RWPE1 (cell line): ENCODE measurements around the gene RPS5.

Experiments used
- CTCF ChIA-PET: fragments of 350-600 bp; sonication (Branson Sonifier 250); formaldehyde crosslinking; extraction: SDS; loops from one replicate; lab custom pipeline; 2021; lab: Yijun Ruan, JAX
- POLR2A ChIA-PET: fragments of 400-600 bp; formaldehyde crosslinking; extraction: SDS; loops from one replicate; lab custom pipeline; 2020; ENCODE audit warnings: antibody characterized with exemption; ENCODE audit not compliant: low non-redundant PET; lab: Yijun Ruan, JAX
- DNase-seq: peaks from one replicate; pipeline ENCODE4 v3.0.0; 2012; ENCODE audit warnings: low spot score
- H3K27ac ChIP-seq: fragments of 450-650 bp; 2 replicates; pipeline ENCODE4 v1.5.1; 2017
- TF ChIP-seq, protein P1 (sequence below): fragments of 450-650 bp; conservative IDR thresholded peaks from 2 replicates; pipeline ENCODE4 v1.5.1; 2017; ENCODE audit warnings: low read depth, mild to moderate bottlenecking

The RPS5 gene

DNA sequence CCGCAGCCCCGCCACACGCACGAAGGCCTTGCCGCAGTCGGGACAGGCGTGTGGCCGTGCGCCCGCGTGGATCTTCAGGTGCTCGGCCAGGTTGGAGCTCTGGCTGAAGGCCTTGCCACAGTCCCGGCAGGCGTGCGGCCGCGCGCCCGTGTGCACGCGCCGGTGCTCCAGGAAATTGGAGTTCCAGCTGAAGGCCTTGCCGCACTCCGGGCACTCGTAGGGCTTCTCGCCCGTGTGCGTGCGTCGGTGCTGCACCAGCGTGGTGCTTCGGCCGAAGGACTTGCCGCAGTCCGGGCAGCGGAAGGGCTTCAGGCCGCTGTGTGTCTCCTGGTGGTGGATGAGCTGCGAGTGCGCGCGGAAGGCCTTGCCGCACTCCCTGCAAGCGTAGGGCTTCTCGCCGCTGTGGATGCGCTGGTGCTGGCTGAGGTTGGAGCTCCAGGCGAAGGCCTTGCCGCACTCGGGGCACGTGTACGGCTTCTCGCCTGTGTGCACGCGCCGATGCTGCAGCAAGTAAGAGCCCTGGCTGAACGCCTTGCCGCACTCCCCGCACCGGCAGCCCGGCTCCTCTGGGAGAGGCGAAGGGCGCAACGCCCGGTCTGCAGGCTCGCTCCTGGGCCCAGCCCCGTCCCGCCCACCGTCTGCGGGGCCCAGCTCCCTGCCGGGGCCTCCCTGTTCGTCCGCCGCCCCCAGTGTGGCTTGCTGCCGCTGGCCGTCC is 30.1 kb upstream of the RPS5 start:
- no peak for DNase-seq
- ChIA-PET POLR2A (no interaction called here), CTCF (interaction anchor here (0.7 kb wide), 1 partner anchor 14 kb away, joined by 3 read pairs; no protein-coding TSS in a partner anchor)
- H3K27ac ChIP-seq: no peak overlapping the region
- TF ChIP-seq, protein P1, sequence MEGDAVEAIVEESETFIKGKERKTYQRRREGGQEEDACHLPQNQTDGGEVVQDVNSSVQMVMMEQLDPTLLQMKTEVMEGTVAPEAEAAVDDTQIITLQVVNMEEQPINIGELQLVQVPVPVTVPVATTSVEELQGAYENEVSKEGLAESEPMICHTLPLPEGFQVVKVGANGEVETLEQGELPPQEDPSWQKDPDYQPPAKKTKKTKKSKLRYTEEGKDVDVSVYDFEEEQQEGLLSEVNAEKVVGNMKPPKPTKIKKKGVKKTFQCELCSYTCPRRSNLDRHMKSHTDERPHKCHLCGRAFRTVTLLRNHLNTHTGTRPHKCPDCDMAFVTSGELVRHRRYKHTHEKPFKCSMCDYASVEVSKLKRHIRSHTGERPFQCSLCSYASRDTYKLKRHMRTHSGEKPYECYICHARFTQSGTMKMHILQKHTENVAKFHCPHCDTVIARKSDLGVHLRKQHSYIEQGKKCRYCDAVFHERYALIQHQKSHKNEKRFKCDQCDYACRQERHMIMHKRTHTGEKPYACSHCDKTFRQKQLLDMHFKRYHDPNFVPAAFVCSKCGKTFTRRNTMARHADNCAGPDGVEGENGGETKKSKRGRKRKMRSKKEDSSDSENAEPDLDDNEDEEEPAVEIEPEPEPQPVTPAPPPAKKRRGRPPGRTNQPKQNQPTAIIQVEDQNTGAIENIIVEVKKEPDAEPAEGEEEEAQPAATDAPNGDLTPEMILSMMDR: no peak

DNA sequence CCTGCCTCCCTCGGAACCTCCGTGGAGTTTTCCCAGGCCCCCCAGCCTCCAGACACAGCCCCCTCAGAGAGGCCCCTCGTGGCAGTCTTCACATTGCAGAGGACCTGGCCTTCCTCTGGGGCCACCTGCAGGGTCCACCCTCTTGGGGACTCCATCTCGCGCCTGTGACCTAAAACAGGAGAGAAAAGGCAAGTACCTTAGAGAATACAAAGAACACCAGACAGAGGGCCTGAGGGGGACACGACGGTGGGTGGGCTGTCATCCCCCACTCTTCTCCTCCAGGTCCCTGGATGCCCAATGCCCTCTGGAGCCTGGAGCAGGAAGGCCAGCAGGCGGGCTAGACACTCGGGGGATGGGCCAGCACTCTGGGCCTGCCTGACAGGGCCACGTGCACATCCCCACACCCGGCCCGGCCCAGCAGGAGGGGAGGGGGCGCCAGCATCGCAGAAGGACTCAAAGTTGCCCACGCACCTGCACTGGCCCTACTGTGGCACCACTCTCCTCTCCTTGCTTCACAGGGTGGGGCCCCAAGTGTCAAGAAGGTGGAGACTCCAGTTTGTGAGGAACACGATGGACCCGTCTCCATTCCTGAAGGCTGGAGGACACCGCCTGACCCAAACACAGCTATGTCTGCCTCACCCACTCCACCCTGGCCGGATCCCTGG is 29.5 kb upstream of the RPS5 start:
- CTCF ChIA-PET: interaction anchor here (0.7 kb wide), 1 partner anchor 15 kb away, joined by 3 read pairs; no protein-coding TSS in a partner anchor
- TF ChIP-seq, protein P1: no peak
- POLR2A ChIA-PET: no interaction called here
- no peak for DNase-seq
- no peak overlapping the region; the same call in 1 of the 2 replicates for H3K27ac ChIP-seq

DNA sequence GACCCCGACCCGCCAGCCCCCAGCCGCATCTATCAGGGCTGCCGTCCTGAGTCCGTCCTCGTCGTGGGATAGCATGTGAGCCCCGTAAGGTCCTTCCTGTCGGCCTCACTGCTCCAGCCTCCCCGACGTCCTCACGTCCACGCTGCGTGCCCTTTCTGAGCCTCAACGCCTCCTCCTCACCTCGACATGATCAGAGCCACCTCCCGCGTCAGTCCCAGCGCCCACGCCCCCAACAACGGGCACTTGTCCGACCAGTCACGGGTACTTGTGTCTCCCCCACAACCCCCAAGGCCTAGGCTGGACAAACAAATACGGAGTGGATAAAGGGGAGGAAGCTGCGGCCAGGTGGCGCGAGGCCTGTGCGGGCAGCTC is 25.2 kb upstream of the RPS5 start:
- TF ChIP-seq, protein P1: no peak
- DNase-seq: peak; percentile 55
- CTCF ChIA-PET: interaction anchor here (0.9 to 1.0 kb wide), 2 partner anchors 13 to 47 kb away, joined by 3 to 4 read pairs; partner anchors contain the start of gene ZNF584

DNA sequence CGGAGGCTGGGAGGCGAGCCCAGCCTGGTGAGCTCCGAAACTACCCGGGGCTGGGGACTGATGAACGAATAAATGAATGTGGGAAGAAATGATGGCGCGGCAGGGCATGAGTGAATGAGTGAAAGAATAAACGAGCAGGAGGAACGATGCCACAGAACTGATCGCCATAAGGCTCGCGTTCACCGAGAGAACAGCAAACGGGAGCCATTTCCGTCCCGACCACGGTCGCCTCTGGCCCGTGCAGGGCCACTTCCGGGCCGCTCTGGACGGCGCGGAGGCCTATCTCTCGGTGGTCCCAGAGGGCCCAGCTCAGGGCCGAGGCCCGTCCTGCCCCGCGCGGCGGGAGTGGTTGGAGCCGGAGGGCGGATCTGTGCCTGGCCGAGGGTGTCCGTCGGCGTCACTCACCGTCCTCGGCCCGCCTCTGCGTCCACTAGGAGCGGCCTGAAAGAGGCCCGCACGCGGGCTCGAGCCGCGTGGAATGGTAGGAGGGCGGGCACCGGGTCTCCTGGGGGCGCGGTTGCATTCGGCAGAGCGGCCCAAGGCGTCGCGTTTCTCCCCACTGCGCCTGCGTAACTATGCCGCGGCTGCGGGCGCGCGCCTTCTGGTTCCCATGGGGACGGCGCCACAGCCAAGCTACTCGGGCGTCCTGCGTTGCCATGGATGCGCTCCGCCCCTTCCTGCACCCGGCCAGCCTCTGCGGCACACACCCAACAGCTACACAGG is 24.6 kb upstream of the RPS5 start, which contains the start of gene ZNF497:
TSS of gene ZNF497 (minus strand) at position 480 of the 723 bp plus-strand sequence. CDS start 5,116 bp downstream, outside the sequence.
- TF ChIP-seq, protein P1: no peak
- CTCF ChIA-PET: interaction anchor here (0.5 to 1.0 kb wide), 3 partner anchors 9 to 46 kb away, joined by 3 to 4 read pairs (median 3); partner anchors contain the start of gene ZNF584
- POLR2A ChIA-PET: interaction anchor here (0.9 to 1.3 kb wide), 5 partner anchors 9 to 181 kb away, joined by 3 to 5 read pairs (median 4); partner anchors contain the start of genes TRIM28 and ZSCAN22

More for the DNA sequence above, 25.2 kb upstream of the RPS5 start:
- peak overlapping the region; percentile 97 for H3K27ac ChIP-seq
- POLR2A ChIA-PET: interaction anchor here (1.3 kb wide), 1 partner anchor 35 kb away, joined by 4 read pairs; the partner anchor contains the start of gene ZSCAN22

DNA sequence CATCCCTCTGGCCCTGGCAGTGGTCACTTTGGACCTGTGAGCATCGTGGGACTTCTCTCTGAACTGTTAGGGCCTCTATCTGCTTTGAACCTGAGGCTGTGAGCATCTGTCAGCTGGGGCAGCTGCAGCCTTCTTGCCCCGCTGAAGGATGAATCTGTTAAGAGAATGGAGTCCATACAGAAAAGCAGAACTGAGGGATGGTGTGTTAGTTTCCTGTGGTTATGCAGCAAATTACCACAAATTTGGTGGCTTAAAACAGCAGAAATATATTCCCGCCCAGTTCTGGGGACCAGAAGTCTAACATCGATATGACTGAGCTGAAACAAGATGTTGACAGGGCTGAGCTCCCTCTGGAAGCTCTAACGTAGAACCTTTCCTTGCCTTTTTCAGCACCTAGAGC is 22.9 kb upstream of the RPS5 start:
- peak overlapping the region; percentile 97 for H3K27ac ChIP-seq
- ChIA-PET POLR2A (no interaction called here), CTCF (no interaction called here)
- DNase-seq: no peak
- TF ChIP-seq, protein P1: no peak

More for the DNA sequence above, 24.6 kb upstream of the RPS5 start, which contains the start of gene ZNF497:
- peak within 1 kb of the TSS; percentile 97 for H3K27ac ChIP-seq
- DNase-seq: peak; percentile 97
